NT2/D1 (cell line): Measurements from ENCODE around the gene TOMM70.
"Not testable (repeated sequence)": the region's sequence is repeated elsewhere in the genome, so short reads cannot be mapped to it uniquely, and the experiment has no call there.

Experiments
- YY1 ChIP-seq: IDR thresholded peaks from 2 replicates; pipeline ENCODE4 v1.6.1; 2011; ENCODE audit not compliant: insufficient read length, insufficient read depth
- ZNF274 ChIP-seq: IDR thresholded peaks from 2 replicates; pipeline ENCODE4 v1.6.1; 2011; ENCODE audit warnings: mild to moderate bottlenecking, low read depth, low read length

DNA sequence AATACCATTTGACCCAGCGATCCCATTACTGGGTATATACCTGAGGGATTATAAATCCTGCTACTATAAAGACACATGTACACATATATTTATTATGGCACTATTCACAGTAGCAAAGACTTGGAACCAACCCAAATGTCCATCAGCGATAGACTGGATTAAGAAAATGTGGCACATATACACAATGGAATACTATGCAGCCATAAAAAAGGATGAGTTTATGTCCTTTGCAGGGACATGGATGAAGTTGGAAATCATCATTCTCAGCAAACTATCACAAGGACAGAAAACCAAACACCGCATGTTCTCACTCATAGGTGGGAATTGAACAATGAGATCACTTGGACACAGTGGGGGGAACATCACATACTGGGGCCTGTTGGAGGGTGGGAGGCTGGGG, 46.2 kb upstream of the TOMM70 start:
- TF ChIP-seq ZNF274, YY1: not testable (repeated sequence)
